ENCODE results near the gene MBD6.

MBD6 gene
- 17.8 to 34.5 (median 25.4) reads per million in 3 donors for total RNA-seq

- H3K27me3 ChIP-seq (replicated peaks; ENCODE audit: control insufficient read depth, insufficient read depth, low read length, poor library complexity, severe bottlenecking): no peaks in the 10 kb centered on the region
- H3K4me3 ChIP-seq (ENCODE audit: insufficient read depth, low read depth, low read length, poor library complexity, severe bottlenecking): peak within 1 kb of the TSS; percentile 44
- H3K36me3 ChIP-seq (ENCODE audit: control insufficient read depth, insufficient read depth, low read length): peaks cover 25% of the 10 kb centered on the region
- DNase-seq: peak; percentile 83 to 92 (median 88)
- no peaks in the 10 kb centered on the region for H3K9me3 ChIP-seq (ENCODE audit: control insufficient read depth, low read length)
- H3K4me1 ChIP-seq (ENCODE audit: control insufficient read depth, insufficient read depth, low read length, poor library complexity, severe bottlenecking): peaks cover 39% of the 10 kb centered on the region
- peak within 1 kb of the TSS; percentile 89 for H3K27ac ChIP-seq (ENCODE audit: insufficient read depth, low read length, poor library complexity, severe bottlenecking)
Observed at GRCh38 chr12:57522011-57522886, at the start of gene MBD6. TSS of gene MBD6 (plus strand) at chr12:57522824. CDS start at chr12:57524304, 1,480 bp downstream.

GRCh38 chr12:57473392-57473791 lies 49.2 kb upstream of the MBD6 start:
- Histone ChIP-seq H3K36me3 (ENCODE audit: control insufficient read depth, insufficient read depth, low read length) (peaks cover 63% of the 10 kb centered on the region), H3K9me3 (ENCODE audit: control insufficient read depth, low read length) (no peaks in the 10 kb centered on the region), H3K27me3 (replicated peaks; ENCODE audit: control insufficient read depth, insufficient read depth, low read length, poor library complexity, severe bottlenecking) (no peaks in the 10 kb centered on the region), H3K4me1 (ENCODE audit: control insufficient read depth, insufficient read depth, low read length, poor library complexity, severe bottlenecking) (peaks cover 25% of the 10 kb centered on the region), H3K4me3 (ENCODE audit: insufficient read depth, low read depth, low read length, poor library complexity, severe bottlenecking) (no peak overlapping the region), H3K27ac (ENCODE audit: insufficient read depth, low read length, poor library complexity, severe bottlenecking) (no peak overlapping the region)
- DNase-seq: no peak

GRCh38 chr12:57473886-57474285 lies 48.7 kb upstream of the MBD6 start:
- no peak overlapping the region for H3K4me3 ChIP-seq (ENCODE audit: insufficient read depth, low read depth, low read length, poor library complexity, severe bottlenecking)
- H3K27me3 ChIP-seq (replicated peaks; ENCODE audit: control insufficient read depth, insufficient read depth, low read length, poor library complexity, severe bottlenecking): no peaks in the 10 kb centered on the region
- peaks cover 62% of the 10 kb centered on the region for H3K36me3 ChIP-seq (ENCODE audit: control insufficient read depth, insufficient read depth, low read length)
- H3K27ac ChIP-seq (ENCODE audit: insufficient read depth, low read length, poor library complexity, severe bottlenecking): no peak overlapping the region
- peaks cover 30% of the 10 kb centered on the region for H3K4me1 ChIP-seq (ENCODE audit: control insufficient read depth, insufficient read depth, low read length, poor library complexity, severe bottlenecking)
- no peak for DNase-seq
- H3K9me3 ChIP-seq (ENCODE audit: control insufficient read depth, low read length): no peaks in the 10 kb centered on the region

GRCh38 chr12:57474430-57474829 lies 48.2 kb upstream of the MBD6 start:
- no peak overlapping the region for H3K4me3 ChIP-seq (ENCODE audit: insufficient read depth, low read depth, low read length, poor library complexity, severe bottlenecking)
- no peak for DNase-seq
- peaks cover 35% of the 10 kb centered on the region for H3K4me1 ChIP-seq (ENCODE audit: control insufficient read depth, insufficient read depth, low read length, poor library complexity, severe bottlenecking)
- no peak overlapping the region for H3K27ac ChIP-seq (ENCODE audit: insufficient read depth, low read length, poor library complexity, severe bottlenecking)
- H3K9me3 ChIP-seq (ENCODE audit: control insufficient read depth, low read length): no peaks in the 10 kb centered on the region
- H3K36me3 ChIP-seq (ENCODE audit: control insufficient read depth, insufficient read depth, low read length): peaks cover 56% of the 10 kb centered on the region
- H3K27me3 ChIP-seq (replicated peaks; ENCODE audit: control insufficient read depth, insufficient read depth, low read length, poor library complexity, severe bottlenecking): no peaks in the 10 kb centered on the region

- Histone ChIP-seq H3K9me3 (ENCODE audit: control insufficient read depth, low read length) (no peaks in the 10 kb centered on the region), H3K4me1 (ENCODE audit: control insufficient read depth, insufficient read depth, low read length, poor library complexity, severe bottlenecking) (peaks cover 40% of the 10 kb centered on the region), H3K36me3 (ENCODE audit: control insufficient read depth, insufficient read depth, low read length) (peaks cover 52% of the 10 kb centered on the region), H3K27me3 (replicated peaks; ENCODE audit: control insufficient read depth, insufficient read depth, low read length, poor library complexity, severe bottlenecking) (no peaks in the 10 kb centered on the region), H3K4me3 (ENCODE audit: insufficient read depth, low read depth, low read length, poor library complexity, severe bottlenecking) (no peak overlapping the region), H3K27ac (ENCODE audit: insufficient read depth, low read length, poor library complexity, severe bottlenecking) (no peak overlapping the region)
- DNase-seq: no peak
Observed at GRCh38 chr12:57474862-57475261, 47.8 kb upstream of the MBD6 start.

- Histone ChIP-seq H3K4me1 (ENCODE audit: control insufficient read depth, insufficient read depth, low read length, poor library complexity, severe bottlenecking) (peaks cover 44% of the 10 kb centered on the region), H3K4me3 (ENCODE audit: insufficient read depth, low read depth, low read length, poor library complexity, severe bottlenecking) (peak overlapping the region; percentile 75), H3K27ac (ENCODE audit: insufficient read depth, low read length, poor library complexity, severe bottlenecking) (peak overlapping the region; percentile 90), H3K36me3 (ENCODE audit: control insufficient read depth, insufficient read depth, low read length) (peaks cover 45% of the 10 kb centered on the region), H3K9me3 (ENCODE audit: control insufficient read depth, low read length) (no peaks in the 10 kb centered on the region), H3K27me3 (replicated peaks; ENCODE audit: control insufficient read depth, insufficient read depth, low read length, poor library complexity, severe bottlenecking) (no peaks in the 10 kb centered on the region)
- DNase-seq: no peak
Observed at GRCh38 chr12:57475271-57476161, 47.1 kb upstream of the MBD6 start.

- Histone ChIP-seq H3K4me3 (ENCODE audit: insufficient read depth, low read depth, low read length, poor library complexity, severe bottlenecking) (peak overlapping the region; percentile 75), H3K27ac (ENCODE audit: insufficient read depth, low read length, poor library complexity, severe bottlenecking) (peak overlapping the region; percentile 90), H3K9me3 (ENCODE audit: control insufficient read depth, low read length) (no peaks in the 10 kb centered on the region), H3K36me3 (ENCODE audit: control insufficient read depth, insufficient read depth, low read length) (peaks cover 37% of the 10 kb centered on the region), H3K4me1 (ENCODE audit: control insufficient read depth, insufficient read depth, low read length, poor library complexity, severe bottlenecking) (peaks cover 52% of the 10 kb centered on the region), H3K27me3 (replicated peaks; ENCODE audit: control insufficient read depth, insufficient read depth, low read length, poor library complexity, severe bottlenecking) (no peaks in the 10 kb centered on the region)
- peak; percentile 31 to 51 (median 35) for DNase-seq
Observed at GRCh38 chr12:57476162-57476992, 46.2 kb upstream of the MBD6 start.

GRCh38 chr12:57476993-57477709 lies 45.5 kb upstream of the MBD6 start:
- DNase-seq: no peak
- Histone ChIP-seq H3K4me3 (ENCODE audit: insufficient read depth, low read depth, low read length, poor library complexity, severe bottlenecking) (peak overlapping the region; percentile 75), H3K27me3 (replicated peaks; ENCODE audit: control insufficient read depth, insufficient read depth, low read length, poor library complexity, severe bottlenecking) (no peaks in the 10 kb centered on the region), H3K36me3 (ENCODE audit: control insufficient read depth, insufficient read depth, low read length) (peaks cover 30% of the 10 kb centered on the region), H3K9me3 (ENCODE audit: control insufficient read depth, low read length) (no peaks in the 10 kb centered on the region), H3K27ac (ENCODE audit: insufficient read depth, low read length, poor library complexity, severe bottlenecking) (peak overlapping the region; percentile 90), H3K4me1 (ENCODE audit: control insufficient read depth, insufficient read depth, low read length, poor library complexity, severe bottlenecking) (peaks cover 52% of the 10 kb centered on the region)

All from effector memory CD4-positive, alpha-beta T cell (primary cell).